Measurements from ENCODE around the gene TXLNG. TPM values are rescaled to one million over a fixed set of nuclear protein-coding genes. Genes with fewer than 3 reads are reported as not detected.

TXLNG gene
- polyA plus RNA-seq, 1 of the 3 experiments (the other 2 are of a cell fraction), result 12.1 TPM

GRCh38 chrX:16771483-16772398, 14.5 kb upstream of the TXLNG start:
- Histone ChIP-seq H3K36me3 (replicated peaks in 1 of 2; ENCODE audit: control insufficient read depth in 1 of 2, insufficient read depth in 2 of 2, low read length in 1 of 2) (no peaks in the 10 kb centered on the region), H3K4me2 (no peak overlapping the region), H3K79me2 (ENCODE audit: insufficient read depth) (no peaks in the 10 kb centered on the region), H3K4me3 (ENCODE audit: low read depth in 2 of 2, low read length in 1 of 2) (no peak overlapping the region), H3K9ac (peak overlapping the region; percentile 65; the same call in 1 of the 2 replicates), H3K4me1 (ENCODE audit: control insufficient read depth in 1 of 2, insufficient read depth in 2 of 2, low read depth in 1 of 2, low read length in 1 of 2) (no peaks in the 10 kb centered on the region), H3K27me3 (ENCODE audit: insufficient read depth) (no peaks in the 10 kb centered on the region), H4K20me1 (ENCODE audit: insufficient read depth) (no peaks in the 10 kb centered on the region), H2AFZ (ENCODE audit: low read depth) (peak overlapping the region; percentile 92; the same call in 1 of the 2 replicates), H3K9me3 (no peaks in the 10 kb centered on the region), H3K27ac (ENCODE audit: low read depth in 2 of 2, low read length in 1 of 2) (peak overlapping the region; percentile 85), H3K9me2 (no peaks in the 10 kb centered on the region), H3F3A (replicated peaks; ENCODE audit: insufficient read depth) (peaks cover 21% of the 10 kb centered on the region)
- DNase-seq, result peak; percentile 44
- CTCF ChIA-PET, result no interaction called here
- TF ChIP-seq JUND (IDR thresholded peaks at IDR 0.05) (peak; percentile 43), CHD2 (IDR thresholded peaks at IDR 0.05; ENCODE audit: low read length, partially characterized antibody) (no peak), POLR2AphosphoS5 (IDR thresholded peaks at IDR 0.05; ENCODE audit: low read depth, low read length) (peak; percentile 100), USF2 (IDR thresholded peaks at IDR 0.05; ENCODE audit: borderline replicate concordance, low read depth, low read length) (no peak), EP300 (IDR thresholded peaks at IDR 0.05; ENCODE audit: borderline replicate concordance in 1 of 2, low read depth in 1 of 2, low read length in 1 of 2) (peak in 1 of 2 experiments; percentile 7; a peak in 1 of 4 replicates), EZH2phosphoT487 (IDR thresholded peaks at IDR 0.05; ENCODE audit: borderline replicate concordance, low read depth) (no peak), ZBTB33 (IDR thresholded peaks at IDR 0.05; ENCODE audit: borderline replicate concordance, low read depth) (peak; percentile 83), SIN3A (IDR thresholded peaks at IDR 0.05; ENCODE audit: borderline replicate concordance, low read depth, low read length) (peak; percentile 99), PBX3 (IDR thresholded peaks at IDR 0.05) (peak; percentile 56), MAX (IDR thresholded peaks at IDR 0.05; ENCODE audit: low read depth) (peak; percentile 22; the same call in 1 of the 2 replicates), TEAD4 (IDR thresholded peaks at IDR 0.05; ENCODE audit: borderline replicate concordance, insufficient read depth) (0 out of 2 replicates have a peak, but pooled peaks have one; percentile 56), FOSL2 (IDR thresholded peaks at IDR 0.05; ENCODE audit: borderline replicate concordance, low read depth) (peak; percentile 65; the same call in 1 of the 2 replicates), TAF1 (IDR thresholded peaks at IDR 0.05; ENCODE audit: borderline replicate concordance, low read depth, low read length) (peak; percentile 67; the same call in 1 of the 2 replicates), YY1 (IDR thresholded peaks at IDR 0.05; ENCODE audit: low read depth) (peak; percentile 59; the same call in 1 of the 2 replicates), RAD21 (IDR thresholded peaks at IDR 0.05; ENCODE audit: low read length) (no peak)
- WGBS (ENCODE audit: low lambda C conversion rate), result 41% methylated on average over 16 of the region's 16 CpGs
- POLR2A ChIA-PET, result interaction anchor here (0.6 to 1.0 kb wide), 4 partner anchors 52 to 111 kb away, joined by 3 to 7 read pairs (median 4); partner anchors contain the start of gene SYAP1
